Osteoblast (primary cell): ENCODE data around the gene CTNNA1. TPM values are rescaled to one million over a fixed set of nuclear protein-coding genes. Genes with fewer than 3 reads are reported as not detected.
"Not testable (repeated sequence)": the region's sequence is repeated elsewhere in the genome, so short reads cannot be mapped to it uniquely, and the experiment has no call there.

Experiments used
- DNase-seq: peaks from one replicate; pipeline ENCODE4 v3.0.0; 2011; ENCODE audit warnings: low spot score, mixed read lengths; ENCODE audit not compliant: insufficient read length; ENCODE audit errors: missing footprints
- H2AFZ ChIP-seq: 2 replicates; pipeline ENCODE4 v1.6.0; 2011; ENCODE audit warnings: mild to moderate bottlenecking, low read length
- H3K27ac ChIP-seq: 2 replicates; pipeline ENCODE4 v1.5.1; 2011; ENCODE audit warnings: mild to moderate bottlenecking, low read depth, low read length, moderate library complexity
- H3K27me3 ChIP-seq: 2 replicates; pipeline ENCODE4 v1.6.0; 2012; ENCODE audit warnings: mild to moderate bottlenecking, control low read depth, inconsistent platforms, low read length, moderate library complexity; ENCODE audit not compliant: insufficient read depth
- H3K36me3 ChIP-seq: 2 replicates; pipeline ENCODE4 v1.5.1; 2011; ENCODE audit warnings: mild to moderate bottlenecking, low read length, control low read depth, moderate library complexity; ENCODE audit not compliant: insufficient read depth
- H3K4me1 ChIP-seq: 2 replicates; pipeline ENCODE4 v1.5.1; 2011; ENCODE audit warnings: mild to moderate bottlenecking, low read length, control low read depth, moderate library complexity; ENCODE audit not compliant: insufficient read depth
- H3K4me2 ChIP-seq: 2 replicates; pipeline ENCODE4 v1.6.0; 2011; ENCODE audit warnings: mild to moderate bottlenecking, low read length; ENCODE audit not compliant: insufficient read depth
- H3K4me3 ChIP-seq: fragments of 200-600 bp; sonication (generic); 3 replicates; pipeline ENCODE4 v1.5.1; 2012; ENCODE audit warnings: mild to moderate bottlenecking, low read length, inconsistent platforms; ENCODE audit not compliant: insufficient read depth
- H3K79me2 ChIP-seq: 2 replicates; pipeline ENCODE4 v1.6.0; 2012; ENCODE audit warnings: mild to moderate bottlenecking, low read length, control low read depth, inconsistent platforms; ENCODE audit not compliant: insufficient read depth
- H3K9me3 ChIP-seq: 2 replicates; pipeline ENCODE4 v1.5.1; 2011; ENCODE audit warnings: low read depth, low read length, control low read depth
- H4K20me1 ChIP-seq: 2 replicates; pipeline ENCODE4 v1.6.0; 2012; ENCODE audit warnings: mild to moderate bottlenecking, low read length, control low read depth; ENCODE audit not compliant: insufficient read depth
- CTCF ChIP-seq: IDR thresholded peaks from 2 replicates; pipeline ENCODE4 v1.5.1; 2011; ENCODE audit warnings: mild to moderate bottlenecking, low read depth, low read length, moderate library complexity; ENCODE audit errors: extremely low read depth
- total RNA-seq: library from RNA; depleted of rRNA; stranded (reverse); fragments of >200 nt; gene quantifications from 2 replicates; pipeline ENCODE4 v1.2.3, GENCODE V29; 2012

Gene CTNNA1
- total RNA-seq, 1 donor = 432 TPM

- Histone ChIP-seq H3K27ac (no peak overlapping the region), H3K27me3 (no peaks in the 10 kb centered on the region), H3K4me2 (no peak overlapping the region), H3K36me3 (peaks cover 15% of the 10 kb centered on the region), H3K4me3 (no peak overlapping the region), H3K4me1 (peaks cover 13% of the 10 kb centered on the region), H3K9me3 (no peaks in the 10 kb centered on the region), H4K20me1 (peaks cover 65% of the 10 kb centered on the region), H2AFZ (no peak overlapping the region), H3K79me2 (peaks cover 96% of the 10 kb centered on the region)
- peak; percentile 58 for DNase-seq
- TF ChIP-seq CTCF = no peak
Measured at GRCh38 chr5:138763037-138763778, 10.0 kb downstream of the CTNNA1 start.

- Histone ChIP-seq H3K27me3 (no peaks in the 10 kb centered on the region), H3K27ac (no peak overlapping the region), H3K4me2 (no peak overlapping the region), H3K4me3 (no peak overlapping the region), H3K79me2 (peaks cover 96% of the 10 kb centered on the region), H4K20me1 (peaks cover 76% of the 10 kb centered on the region), H2AFZ (no peak overlapping the region), H3K36me3 (peaks cover 3% of the 10 kb centered on the region), H3K4me1 (peaks cover 3% of the 10 kb centered on the region), H3K9me3 (no peaks in the 10 kb centered on the region)
- no peak for TF ChIP-seq CTCF
- DNase-seq = peak; percentile 68
Measured at GRCh38 chr5:138770291-138770690, 17.1 kb downstream of the CTNNA1 start.

GRCh38 chr5:138770977-138771376, 17.8 kb downstream of the CTNNA1 start:
- no peak for DNase-seq
- Histone ChIP-seq H3K4me1 (peaks cover 3% of the 10 kb centered on the region), H3K27ac (no peak overlapping the region), H3K9me3 (no peaks in the 10 kb centered on the region), H3K79me2 (peaks cover 95% of the 10 kb centered on the region), H3K27me3 (no peaks in the 10 kb centered on the region), H3K4me3 (no peak overlapping the region), H3K4me2 (no peak overlapping the region), H4K20me1 (peaks cover 74% of the 10 kb centered on the region), H2AFZ (no peak overlapping the region), H3K36me3 (peaks cover 4% of the 10 kb centered on the region)
- no peak for TF ChIP-seq CTCF

- Histone ChIP-seq H3K27ac (peak overlapping the region; percentile 13), H3K27me3 (no peaks in the 10 kb centered on the region), H3K9me3 (no peaks in the 10 kb centered on the region), H4K20me1 (peaks cover 56% of the 10 kb centered on the region), H2AFZ (no peak overlapping the region), H3K79me2 (peaks cover 81% of the 10 kb centered on the region), H3K4me2 (no peak overlapping the region), H3K4me1 (peaks cover 3% of the 10 kb centered on the region), H3K4me3 (no peak overlapping the region), H3K36me3 (peaks cover 5% of the 10 kb centered on the region)
- TF ChIP-seq CTCF = no peak
- peak; percentile 82 for DNase-seq
Measured at GRCh38 chr5:138772986-138773594, 19.9 kb downstream of the CTNNA1 start.

- not testable (repeated sequence) for H3K9me3 ChIP-seq, DNase-seq, H3K4me2 ChIP-seq, H2AFZ ChIP-seq, H3K4me1 ChIP-seq, H3K27me3 ChIP-seq, H3K27ac ChIP-seq, H3K4me3 ChIP-seq
- peaks cover 81% of the 10 kb centered on the region for H3K79me2 ChIP-seq
- H3K36me3 ChIP-seq = peaks cover 11% of the 10 kb centered on the region
- peaks cover 57% of the 10 kb centered on the region for H4K20me1 ChIP-seq
Measured at GRCh38 chr5:138773624-138774023, 20.4 kb downstream of the CTNNA1 start.
